GM19395 (cell line): ENCODE data around the gene LILRA2.
"Not testable (repeated sequence)": the region's sequence is repeated elsewhere in the genome, so short reads cannot be mapped to it uniquely, and the experiment has no call there.

Source experiments
- ATAC-seq: cut with Tn5 transposase; IDR thresholded peaks from one replicate; pipeline ENCODE4 v1.9.1; 2021; ENCODE audit warnings: mild to moderate bottlenecking, moderate library complexity; ENCODE audit not compliant: unreplicated experiment

LILRA2 gene

DNA sequence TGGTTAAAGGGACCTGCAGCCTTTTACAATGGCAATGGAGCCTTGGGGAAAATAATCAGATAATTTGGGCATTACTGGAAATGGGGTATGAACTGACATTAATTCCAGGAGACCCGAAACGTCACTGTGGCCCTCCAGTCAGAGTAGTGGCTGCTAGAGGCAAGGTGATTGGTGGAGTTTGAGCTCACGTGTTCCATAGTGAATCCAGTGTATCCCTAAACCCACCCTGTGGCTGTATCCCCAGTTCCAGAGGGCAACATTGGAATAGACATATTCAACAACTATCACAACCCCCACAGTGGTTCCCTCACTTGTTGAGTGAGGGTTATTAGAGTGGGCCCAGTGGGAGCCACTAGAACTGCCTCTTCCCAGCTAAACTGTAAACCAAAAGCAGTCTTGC is 3.3 kb upstream of the LILRA2 start:
- ATAC-seq: no peak

GRCh38 chr19:54571715-54572615 is 1.6 kb upstream of the LILRA2 start:
- ATAC-seq: not testable (repeated sequence)

- no peak for ATAC-seq
Observed at GRCh38 chr19:54572696-54573311, 786 bp upstream of the LILRA2 start.

- no peak for ATAC-seq
Observed at GRCh38 chr19:54574051-54574450, 461 bp downstream of the LILRA2 start.

DNA sequence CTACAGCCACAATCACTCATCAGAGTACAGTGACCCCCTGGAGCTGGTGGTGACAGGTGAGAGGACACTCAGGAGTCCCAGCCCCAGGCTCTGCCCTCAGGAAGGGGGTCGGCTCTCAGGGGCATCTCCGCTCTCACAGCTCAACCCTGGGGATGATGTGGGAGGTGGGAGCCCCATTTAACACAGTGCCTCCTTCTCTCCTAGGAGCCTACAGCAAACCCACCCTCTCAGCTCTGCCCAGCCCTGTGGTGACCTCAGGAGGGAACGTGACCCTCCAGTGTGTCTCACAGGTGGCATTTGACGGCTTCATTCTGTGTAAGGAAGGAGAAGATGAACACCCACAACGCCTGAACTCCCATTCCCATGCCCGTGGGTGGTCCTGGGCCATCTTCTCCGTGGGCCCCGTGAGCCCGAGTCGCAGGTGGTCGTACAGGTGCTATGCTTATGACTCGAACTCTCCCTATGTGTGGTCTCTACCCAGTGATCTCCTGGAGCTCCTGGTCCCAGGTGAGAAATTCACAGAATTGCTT is 1.0 kb downstream of the LILRA2 start:
- ATAC-seq: no peak

GRCh38 chr19:54575205-54575604 is 1.6 kb downstream of the LILRA2 start:
- not testable (repeated sequence) for ATAC-seq

- ATAC-seq: no peak
Observed at GRCh38 chr19:54576411-54576976, 2.9 kb downstream of the LILRA2 start.

- no peak for ATAC-seq
Observed at GRCh38 chr19:54577334-54577733, 3.7 kb downstream of the LILRA2 start.

DNA sequence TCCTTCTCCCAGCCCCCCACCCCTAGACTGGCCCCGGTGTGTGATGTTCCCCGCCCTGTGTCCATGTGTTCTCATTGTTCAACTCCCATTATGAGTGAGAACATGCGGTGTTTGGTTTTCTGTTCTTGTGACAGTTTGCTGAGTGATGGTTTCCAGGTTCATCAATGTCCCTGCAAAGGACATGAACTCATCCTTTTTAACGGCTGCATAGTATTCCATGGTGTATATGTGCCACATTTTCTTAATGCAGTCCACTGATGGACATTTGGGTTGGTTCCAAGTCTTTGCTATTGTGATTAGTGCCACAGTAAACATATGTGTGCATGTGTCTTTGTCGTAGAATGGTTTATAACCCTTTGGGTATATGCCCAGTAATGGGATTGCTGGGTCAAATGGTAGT is 4.7 kb downstream of the LILRA2 start:
- not testable (repeated sequence) for ATAC-seq

DNA sequence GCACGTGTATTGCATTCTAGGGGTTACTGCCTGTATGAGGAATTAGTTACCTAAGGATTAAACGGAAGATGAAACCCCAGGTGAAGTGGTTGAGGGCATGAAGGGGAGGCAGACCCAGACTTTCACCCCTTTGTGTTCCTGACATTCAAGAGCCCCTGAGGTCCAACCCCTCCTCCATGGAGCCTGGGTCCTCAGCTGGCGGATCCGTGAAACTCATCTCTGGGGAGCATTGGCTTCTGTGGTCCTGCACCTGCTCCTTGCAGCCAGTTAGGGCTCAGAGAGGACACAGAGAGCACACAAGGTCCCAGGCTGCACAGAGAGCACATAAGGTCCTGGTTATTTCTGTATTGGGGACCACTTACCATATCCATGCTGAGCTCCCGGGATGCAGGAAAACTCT is 12.8 kb downstream of the LILRA2 start:
- ATAC-seq: no peak

- no peak for ATAC-seq
Observed at GRCh38 chr19:54587026-54587425, 13.4 kb downstream of the LILRA2 start.

- ATAC-seq: not testable (repeated sequence)
Observed at GRCh38 chr19:54593445-54593844, 19.9 kb downstream of the LILRA2 start, which contains the start of gene LILRA1. LILRA1 (plus strand) TSS chr19:54593632; CDS start chr19:54594245, 613 bp downstream.

- not testable (repeated sequence) for ATAC-seq
Observed at GRCh38 chr19:54593931-54594626, 20.5 kb downstream of the LILRA2 start.

GRCh38 chr19:54594737-54595136 is 21.1 kb downstream of the LILRA2 start:
- no peak for ATAC-seq

DNA sequence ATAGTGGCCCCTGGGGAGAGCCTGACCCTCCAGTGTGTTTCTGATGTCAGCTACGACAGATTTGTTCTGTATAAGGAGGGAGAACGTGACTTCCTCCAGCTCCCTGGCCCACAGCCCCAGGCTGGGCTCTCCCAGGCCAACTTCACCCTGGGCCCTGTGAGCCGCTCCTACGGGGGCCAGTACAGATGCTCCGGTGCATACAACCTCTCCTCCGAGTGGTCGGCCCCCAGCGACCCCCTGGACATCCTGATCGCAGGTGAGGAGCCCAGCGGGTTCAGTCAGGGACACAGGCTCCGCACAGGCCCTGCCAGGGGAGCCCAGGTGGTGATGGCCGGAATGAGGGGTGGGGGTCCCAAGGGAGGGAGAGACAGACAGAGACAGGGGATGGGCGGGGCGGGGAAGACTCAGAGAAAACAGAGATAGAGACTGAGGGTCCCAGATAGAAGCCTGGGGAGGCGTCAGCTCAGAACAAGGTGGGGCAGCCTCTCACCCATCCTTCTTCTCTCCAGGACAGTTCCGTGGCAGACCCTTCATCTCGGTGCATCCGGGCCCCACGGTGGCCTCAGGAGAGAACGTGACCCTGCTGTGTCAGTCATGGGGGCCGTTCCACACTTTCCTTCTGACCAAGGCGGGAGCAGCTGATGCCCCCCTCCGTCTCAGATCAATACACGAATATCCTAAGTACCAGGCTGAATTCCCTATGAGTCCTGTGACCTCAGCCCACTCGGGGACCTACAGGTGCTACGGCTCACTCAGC is 22.3 kb downstream of the LILRA2 start:
- not testable (repeated sequence) for ATAC-seq

- no peak for ATAC-seq
Observed at GRCh38 chr19:54600212-54600611, 26.6 kb downstream of the LILRA2 start.

- no peak for ATAC-seq
Observed at GRCh38 chr19:54606230-54606629, 32.6 kb downstream of the LILRA2 start.

DNA sequence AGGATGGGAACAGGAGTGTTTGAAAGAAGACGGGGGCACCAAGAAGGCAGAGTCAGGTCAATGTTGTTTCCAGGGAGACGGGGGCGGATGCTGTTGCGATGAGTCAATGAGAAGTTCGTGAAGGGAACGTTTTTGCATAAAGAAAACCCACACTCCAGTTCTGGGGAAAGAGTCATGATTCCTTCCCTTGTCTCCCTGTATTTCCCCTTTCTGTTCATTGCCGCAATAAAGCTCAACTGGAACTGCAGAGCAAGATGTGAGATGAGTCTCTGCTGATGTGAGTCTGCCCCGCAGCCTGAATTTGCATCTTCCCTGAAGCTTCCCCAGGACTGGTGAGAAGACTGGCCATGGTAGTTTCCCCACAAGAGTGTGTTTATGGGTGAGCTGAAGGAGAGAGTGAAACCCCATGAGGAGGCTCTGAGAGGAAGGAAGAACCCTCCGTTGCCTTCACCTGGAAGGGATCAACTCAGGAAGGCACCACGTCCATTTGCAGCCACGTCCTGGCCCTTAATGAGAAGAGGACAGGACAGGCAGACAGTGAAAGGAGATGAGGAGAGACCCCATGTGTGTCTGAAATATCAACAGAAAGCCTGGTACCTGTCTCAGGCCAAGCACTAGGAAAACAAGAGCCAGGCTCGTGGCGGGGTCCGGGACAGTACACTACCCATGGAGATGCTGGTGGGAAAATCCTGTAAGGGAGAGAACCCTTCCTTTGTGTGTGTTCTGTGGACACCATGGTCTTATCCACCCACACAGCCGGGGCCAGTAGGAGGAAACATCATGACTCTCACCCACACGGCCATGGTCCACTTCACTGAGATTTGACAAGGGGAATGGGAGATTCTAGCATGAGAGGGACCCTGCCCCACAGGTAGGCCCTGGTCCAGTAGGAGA is 33.5 kb downstream of the LILRA2 start:
- no peak for ATAC-seq

GRCh38 chr19:54607785-54608150 is 34.2 kb downstream of the LILRA2 start:
- no peak for ATAC-seq
